HUES6 (cell line): Measurements from ENCODE around the gene ACSL1.

ENCODE experiments used
- H3K27ac ChIP-seq: 2 replicates; pipeline ENCODE4 v1.7.0; 2013; ENCODE audit warnings: low read depth, mild to moderate bottlenecking, low read length, inconsistent platforms
- H3K27me3 ChIP-seq: 2 replicates; pipeline ENCODE4 v1.6.1; 2013; ENCODE audit warnings: low read length; ENCODE audit not compliant: control insufficient read depth, insufficient read depth
- H3K36me3 ChIP-seq: 2 replicates; pipeline ENCODE4 v1.6.1; 2013; ENCODE audit warnings: low read length; ENCODE audit not compliant: control insufficient read depth, insufficient read depth
- H3K4me1 ChIP-seq: 2 replicates; pipeline ENCODE4 v1.6.1; 2013; ENCODE audit warnings: low read length; ENCODE audit not compliant: control insufficient read depth, insufficient read depth
- H3K4me3 ChIP-seq: 2 replicates; pipeline ENCODE4 v1.5.1; 2013; ENCODE audit warnings: low read depth, low read length
- H3K9ac ChIP-seq: one replicate; pipeline ENCODE4 v1.6.1; 2013; ENCODE audit warnings: mild to moderate bottlenecking, low read length
- H3K9me3 ChIP-seq: 2 replicates; pipeline ENCODE4 v1.6.1; 2013; ENCODE audit warnings: low read depth, low read length; ENCODE audit not compliant: control insufficient read depth, insufficient read depth

ACSL1 gene

GRCh38 chr4:184838249-184839074 is 12.7 kb upstream of the ACSL1 start:
- H3K9me3 ChIP-seq = no peaks in the 10 kb centered on the region
- no peak overlapping the region for H3K9ac ChIP-seq
- no peak overlapping the region for H3K27ac ChIP-seq
- no peak overlapping the region for H3K4me3 ChIP-seq
- H3K36me3 ChIP-seq = no peaks in the 10 kb centered on the region
- no peaks in the 10 kb centered on the region for H3K4me1 ChIP-seq
- no peaks in the 10 kb centered on the region for H3K27me3 ChIP-seq

- Histone ChIP-seq H3K27me3 (no peaks in the 10 kb centered on the region), H3K9me3 (no peaks in the 10 kb centered on the region), H3K4me3 (no peak overlapping the region), H3K27ac (no peak overlapping the region), H3K4me1 (no peaks in the 10 kb centered on the region), H3K9ac (no peak overlapping the region), H3K36me3 (no peaks in the 10 kb centered on the region)
Observed at GRCh38 chr4:184836613-184837012, 10.8 kb upstream of the ACSL1 start.

GRCh38 chr4:184833046-184833838 is 7.5 kb upstream of the ACSL1 start:
- H3K9ac ChIP-seq = no peak overlapping the region
- no peaks in the 10 kb centered on the region for H3K4me1 ChIP-seq
- no peak overlapping the region for H3K27ac ChIP-seq
- peaks cover 9% of the 10 kb centered on the region for H3K27me3 ChIP-seq
- no peaks in the 10 kb centered on the region for H3K36me3 ChIP-seq
- H3K9me3 ChIP-seq = no peaks in the 10 kb centered on the region
- no peak overlapping the region for H3K4me3 ChIP-seq

- no peak overlapping the region for H3K27ac ChIP-seq
- no peak overlapping the region for H3K9ac ChIP-seq
- H3K36me3 ChIP-seq = no peaks in the 10 kb centered on the region
- peaks cover 29% of the 10 kb centered on the region for H3K27me3 ChIP-seq
- H3K4me1 ChIP-seq = 0 out of 2 replicates have a peak, but pooled peaks cover 2% of the 10 kb centered on the region
- H3K4me3 ChIP-seq = no peak overlapping the region
- no peaks in the 10 kb centered on the region for H3K9me3 ChIP-seq
Observed at GRCh38 chr4:184831153-184831552, 5.4 kb upstream of the ACSL1 start.

- no peak overlapping the region for H3K9ac ChIP-seq
- H3K27me3 ChIP-seq = peaks cover 68% of the 10 kb centered on the region
- H3K9me3 ChIP-seq = no peaks in the 10 kb centered on the region
- H3K36me3 ChIP-seq = no peaks in the 10 kb centered on the region
- H3K4me1 ChIP-seq = 0 out of 2 replicates have a peak, but pooled peaks cover 6% of the 10 kb centered on the region
- H3K27ac ChIP-seq = no peak overlapping the region
- H3K4me3 ChIP-seq = peak overlapping the region; percentile 83
Observed at GRCh38 chr4:184826691-184827270, 1.0 kb upstream of the ACSL1 start.

- Histone ChIP-seq H3K9me3 (no peaks in the 10 kb centered on the region), H3K9ac (no peak overlapping the region), H3K36me3 (no peaks in the 10 kb centered on the region), H3K4me3 (peak overlapping the region; percentile 59), H3K27me3 (peaks cover 68% of the 10 kb centered on the region), H3K4me1 (0 out of 2 replicates have a peak, but pooled peaks cover 6% of the 10 kb centered on the region), H3K27ac (no peak overlapping the region)
Observed at GRCh38 chr4:184825141-184825895, 450 bp downstream of the ACSL1 start.

GRCh38 chr4:184824776-184825084 is 1.0 kb downstream of the ACSL1 start:
- Histone ChIP-seq H3K9ac (no peak overlapping the region), H3K9me3 (no peaks in the 10 kb centered on the region), H3K27me3 (peaks cover 68% of the 10 kb centered on the region), H3K36me3 (no peaks in the 10 kb centered on the region), H3K27ac (no peak overlapping the region), H3K4me3 (peak overlapping the region; percentile 59), H3K4me1 (0 out of 2 replicates have a peak, but pooled peaks cover 6% of the 10 kb centered on the region)

GRCh38 chr4:184824081-184824775 is 1.5 kb downstream of the ACSL1 start:
- no peaks in the 10 kb centered on the region for H3K36me3 ChIP-seq

GRCh38 chr4:184823014-184823413 is 2.8 kb downstream of the ACSL1 start:
- no peak overlapping the region for H3K27ac ChIP-seq
- peaks cover 57% of the 10 kb centered on the region for H3K27me3 ChIP-seq
- no peaks in the 10 kb centered on the region for H3K9me3 ChIP-seq
- no peak overlapping the region for H3K4me3 ChIP-seq
- H3K36me3 ChIP-seq = no peaks in the 10 kb centered on the region
- H3K4me1 ChIP-seq = 0 out of 2 replicates have a peak, but pooled peaks cover 6% of the 10 kb centered on the region
- H3K9ac ChIP-seq = no peak overlapping the region

More at GRCh38 chr4:184824081-184824775, 1.5 kb downstream of the ACSL1 start:
- Histone ChIP-seq H3K9me3 (no peaks in the 10 kb centered on the region), H3K27me3 (peaks cover 63% of the 10 kb centered on the region), H3K4me3 (no peak overlapping the region; the same call in 1 of the 2 replicates), H3K27ac (no peak overlapping the region), H3K4me1 (0 out of 2 replicates have a peak, but pooled peaks cover 6% of the 10 kb centered on the region), H3K9ac (no peak overlapping the region)

- Histone ChIP-seq H3K9me3 (no peaks in the 10 kb centered on the region), H3K36me3 (no peaks in the 10 kb centered on the region), H3K9ac (no peak overlapping the region), H3K27ac (no peak overlapping the region), H3K4me3 (no peak overlapping the region), H3K4me1 (0 out of 2 replicates have a peak, but pooled peaks cover 6% of the 10 kb centered on the region), H3K27me3 (peaks cover 51% of the 10 kb centered on the region)
Observed at GRCh38 chr4:184822356-184822755, 3.4 kb downstream of the ACSL1 start.
